AG04449 (cell line): ENCODE measurements around the gene CCNL1.

Experiments
- CTCF ChIA-PET: fragments of 350-600 bp; formaldehyde crosslinking; extraction: SDS; loops from one replicate; lab custom pipeline; 2021; ENCODE audit warnings: antibody characterized with exemption; lab: Yijun Ruan, JAX
- POLR2A ChIA-PET: fragments of 400-600, 350-600 bp; formaldehyde crosslinking; extraction: SDS; loops from one replicate; lab custom pipeline; 2020; ENCODE audit warnings: antibody characterized with exemption, inconsistent platforms; lab: Yijun Ruan, JAX
- DNase-seq: peaks from one replicate; pipeline ENCODE4 v3.0.0-alpha.2; 2010; ENCODE audit warnings: low read depth, low spot score
- H3K4me3 ChIP-seq: 2 replicates; pipeline ENCODE4 v1.5.1; 2011; ENCODE audit warnings: low read depth, mild to moderate bottlenecking, control low read depth, low read length
- TF ChIP-seq, protein P1 (sequence below): IDR thresholded peaks from one replicate; pipeline ENCODE4 v1.5.1; 2011; ENCODE audit warnings: mild to moderate bottlenecking, moderate library complexity, low read length, control low read depth, inconsistent platforms; ENCODE audit not compliant: insufficient read depth; ENCODE audit errors: missing control alignments

Gene CCNL1

DNA sequence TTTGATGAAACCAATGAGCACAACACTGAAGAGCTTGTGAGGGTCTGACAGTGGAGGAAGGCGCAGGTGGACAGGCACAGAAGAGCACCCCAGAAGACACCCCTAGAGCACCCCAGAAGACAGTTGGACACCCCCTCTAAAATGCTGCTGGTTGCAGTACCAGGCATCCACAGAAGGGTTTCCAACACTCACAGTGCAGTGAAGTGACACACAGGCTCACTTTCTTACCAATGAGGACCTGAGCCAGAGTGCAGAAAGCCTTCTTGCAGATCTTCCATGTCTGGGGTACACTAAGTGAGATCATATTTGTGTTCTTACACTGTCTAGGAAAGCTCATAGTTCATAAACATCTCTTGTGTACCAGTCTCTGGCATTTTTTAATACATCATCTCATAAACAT is 27.6 kb downstream of the CCNL1 start:
- no peak overlapping the region for H3K4me3 ChIP-seq
- TF ChIP-seq, protein P1, sequence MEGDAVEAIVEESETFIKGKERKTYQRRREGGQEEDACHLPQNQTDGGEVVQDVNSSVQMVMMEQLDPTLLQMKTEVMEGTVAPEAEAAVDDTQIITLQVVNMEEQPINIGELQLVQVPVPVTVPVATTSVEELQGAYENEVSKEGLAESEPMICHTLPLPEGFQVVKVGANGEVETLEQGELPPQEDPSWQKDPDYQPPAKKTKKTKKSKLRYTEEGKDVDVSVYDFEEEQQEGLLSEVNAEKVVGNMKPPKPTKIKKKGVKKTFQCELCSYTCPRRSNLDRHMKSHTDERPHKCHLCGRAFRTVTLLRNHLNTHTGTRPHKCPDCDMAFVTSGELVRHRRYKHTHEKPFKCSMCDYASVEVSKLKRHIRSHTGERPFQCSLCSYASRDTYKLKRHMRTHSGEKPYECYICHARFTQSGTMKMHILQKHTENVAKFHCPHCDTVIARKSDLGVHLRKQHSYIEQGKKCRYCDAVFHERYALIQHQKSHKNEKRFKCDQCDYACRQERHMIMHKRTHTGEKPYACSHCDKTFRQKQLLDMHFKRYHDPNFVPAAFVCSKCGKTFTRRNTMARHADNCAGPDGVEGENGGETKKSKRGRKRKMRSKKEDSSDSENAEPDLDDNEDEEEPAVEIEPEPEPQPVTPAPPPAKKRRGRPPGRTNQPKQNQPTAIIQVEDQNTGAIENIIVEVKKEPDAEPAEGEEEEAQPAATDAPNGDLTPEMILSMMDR, result no peak
- POLR2A ChIA-PET, result interaction anchor here (1.7 kb wide), 1 partner anchor 43 kb away, joined by 8 read pairs; no protein-coding TSS in a partner anchor
- CTCF ChIA-PET, result interaction anchor here (1.1 to 9.6 kb wide), 6 partner anchors 45 to 981 kb away, joined by 4 to 102 read pairs (median 18); no protein-coding TSS in a partner anchor
- DNase-seq, result no peak

DNA sequence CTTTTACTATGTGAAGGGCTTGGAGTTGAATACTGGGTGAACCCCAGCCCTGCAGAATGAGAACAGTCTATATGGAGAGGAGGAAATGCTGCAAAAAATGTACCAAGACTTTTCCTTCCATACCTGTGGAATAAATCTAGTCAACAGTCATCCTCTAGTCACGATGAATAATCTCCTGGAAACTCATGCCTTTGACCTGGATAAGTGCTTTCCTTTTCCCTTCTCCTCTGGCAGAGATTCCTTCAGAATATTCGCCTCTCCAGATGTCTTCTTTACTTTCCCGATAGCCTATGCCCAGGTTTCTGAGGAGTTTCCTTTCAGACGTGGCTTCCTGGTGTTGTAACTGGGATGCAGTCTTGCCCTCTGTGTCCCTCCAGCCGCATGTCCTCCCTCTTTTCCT is 28.1 kb downstream of the CCNL1 start:
- no peak overlapping the region for H3K4me3 ChIP-seq
- TF ChIP-seq, protein P1, result no peak
- ChIA-PET POLR2A (interaction anchor here (1.7 kb wide), 1 partner anchor 43 kb away, joined by 8 read pairs; no protein-coding TSS in a partner anchor), CTCF (interaction anchor here (0.7 to 9.6 kb wide), 14 partner anchors 10 to 980 kb away, joined by 3 to 102 read pairs (median 5); no protein-coding TSS in a partner anchor)
- DNase-seq, result no peak

DNA sequence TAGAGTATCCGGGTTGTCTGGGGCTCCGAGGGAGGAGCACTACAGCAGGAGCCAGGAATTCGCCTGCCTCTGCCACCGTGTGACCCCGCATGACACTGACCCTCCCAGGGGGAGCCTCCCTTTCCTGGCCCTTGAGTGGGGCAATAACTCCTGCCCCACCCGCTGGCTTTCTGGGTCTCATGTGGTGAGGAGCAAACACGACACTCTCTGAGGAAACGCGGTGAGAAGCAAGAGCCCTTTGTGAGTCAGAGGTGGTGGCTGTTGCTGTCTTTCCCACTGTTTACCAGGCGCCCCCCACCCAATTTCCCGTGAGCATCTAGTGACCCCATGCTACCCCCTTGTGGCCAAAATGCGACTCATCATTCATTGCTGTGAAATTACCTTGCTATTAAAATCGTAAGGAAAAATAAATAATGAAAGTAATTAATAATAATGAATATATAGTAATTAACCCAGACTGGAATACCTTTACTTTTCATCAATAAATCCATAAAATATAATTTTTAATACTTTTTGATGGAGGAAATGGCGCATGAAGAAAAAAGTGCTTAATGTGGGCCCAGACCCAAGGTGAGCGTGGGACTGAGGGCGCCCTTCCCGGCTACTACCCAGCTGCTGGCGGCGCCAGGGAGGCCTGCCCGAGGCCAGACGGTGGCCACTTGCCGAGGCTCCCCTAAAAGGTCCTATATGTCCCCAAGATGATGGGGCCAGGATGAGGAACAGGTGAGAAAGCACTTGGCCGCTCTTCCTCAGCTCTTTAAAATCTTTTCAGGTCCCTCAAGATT is 29.3 kb downstream of the CCNL1 start:
- ChIA-PET POLR2A (interaction anchor here (1.7 kb wide), 1 partner anchor 42 kb away, joined by 8 read pairs; no protein-coding TSS in a partner anchor), CTCF (interaction anchor here (0.7 to 6.7 kb wide), 25 partner anchors 8 to 980 kb away, joined by 3 to 33 read pairs (median 4); no protein-coding TSS in a partner anchor)
- H3K4me3 ChIP-seq, result no peak overlapping the region
- DNase-seq, result no peak
- TF ChIP-seq, protein P1, result peak; percentile 53

DNA sequence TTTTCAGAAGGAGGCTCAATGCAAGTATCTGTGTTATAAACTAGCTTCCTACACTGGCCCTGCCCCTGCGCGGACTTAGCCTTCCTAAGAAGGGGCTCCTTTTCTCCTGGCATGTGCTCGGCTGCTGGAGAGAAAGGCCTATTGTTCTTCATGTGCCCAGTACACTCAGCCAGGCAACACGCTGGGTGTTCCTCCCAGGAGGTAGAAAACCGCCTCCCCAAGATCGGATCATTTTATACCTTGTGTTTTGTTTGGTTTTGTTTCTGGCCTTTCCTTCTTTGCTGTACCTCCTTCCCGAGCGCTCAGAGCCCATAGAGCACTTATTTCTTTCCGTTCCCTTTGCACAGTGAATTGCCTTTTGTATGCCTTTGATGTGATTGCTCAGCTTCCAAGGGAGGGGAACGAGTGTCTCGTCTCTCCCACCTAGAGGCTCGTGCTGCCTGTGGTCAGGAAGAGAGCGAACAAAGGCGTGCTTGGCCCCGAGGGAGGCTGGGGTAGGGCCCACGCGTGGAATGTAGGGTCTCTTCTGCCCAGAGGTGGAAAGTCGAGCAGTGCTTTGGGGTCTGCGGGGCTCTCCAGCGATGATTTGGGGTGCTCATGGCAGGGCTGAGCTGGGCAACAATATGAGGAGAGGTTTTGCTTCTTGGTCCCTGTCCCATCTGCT is 30.0 kb downstream of the CCNL1 start:
- H3K4me3 ChIP-seq, result no peak overlapping the region
- TF ChIP-seq, protein P1, result no peak
- DNase-seq, result no peak

DNA sequence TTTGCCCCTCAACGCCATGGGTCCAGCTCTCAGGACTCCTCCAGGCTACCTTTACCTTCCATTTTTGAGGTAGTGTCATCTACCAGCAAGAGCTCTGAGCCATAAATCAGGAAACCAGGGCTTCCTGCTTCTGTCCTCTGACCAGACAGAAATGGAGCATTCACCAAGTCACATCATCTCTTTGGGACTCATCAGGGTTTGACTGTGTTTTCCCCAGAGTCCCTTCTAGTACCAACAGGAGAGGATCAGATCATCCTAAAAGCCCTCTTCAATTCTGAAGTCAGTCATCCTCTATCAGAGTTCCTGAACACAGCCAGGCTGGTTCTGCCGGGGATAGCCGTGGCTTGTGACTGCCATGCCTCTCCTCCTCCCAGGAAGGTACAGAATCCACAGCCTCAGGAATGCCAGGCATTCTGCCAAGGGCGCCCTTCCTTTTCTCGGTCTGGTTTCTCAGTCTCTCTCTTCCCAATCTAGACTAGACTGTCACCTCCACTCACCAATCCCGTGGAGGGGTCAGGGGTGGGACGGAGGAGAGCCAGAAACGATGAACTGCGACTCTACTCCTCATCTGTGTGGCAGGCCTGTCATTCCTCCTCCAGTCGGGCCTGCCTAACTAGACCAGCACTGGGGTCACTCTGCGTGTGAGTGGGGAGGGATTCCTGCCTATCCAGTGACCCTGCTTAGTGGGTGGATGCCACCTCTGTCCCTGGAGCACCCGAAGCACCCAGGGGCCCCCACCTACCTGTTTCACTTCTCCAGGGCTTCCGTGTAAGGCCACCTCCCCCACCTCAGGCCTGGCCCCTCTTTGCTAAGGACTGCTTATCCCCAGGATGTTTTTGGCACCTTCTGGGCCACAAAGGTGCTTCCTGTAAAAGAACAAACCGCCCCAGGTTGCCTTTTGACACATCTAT is 30.9 kb downstream of the CCNL1 start:
- H3K4me3 ChIP-seq, result no peak overlapping the region
- DNase-seq, result no peak
- ChIA-PET POLR2A (interaction anchor here (2.0 kb wide), 1 partner anchor 40 kb away, joined by 8 read pairs; no protein-coding TSS in a partner anchor), CTCF (interaction anchor here (0.6 to 8.2 kb wide), 9 partner anchors 7 to 585 kb away, joined by 3 to 58 read pairs (median 4); no protein-coding TSS in a partner anchor)
- TF ChIP-seq, protein P1, result no peak

More for the DNA sequence above, 30.0 kb downstream of the CCNL1 start:
- CTCF ChIA-PET, result interaction anchor here (0.6 to 6.7 kb wide), 13 partner anchors 8 to 979 kb away, joined by 3 to 33 read pairs (median 5); no protein-coding TSS in a partner anchor
- POLR2A ChIA-PET, result interaction anchor here (2.0 kb wide), 1 partner anchor 41 kb away, joined by 8 read pairs; no protein-coding TSS in a partner anchor
